Activated CD4-positive, alpha-beta T cell treated with anti-CD3 and anti-CD28 coated beads, Interleukin-2, Interleukin-4, amounts not matched to agents 100 ng/mL and 50 ng/mL, durations not matched to agents 16 hours and 8 hours (primary cell): Measurements from ENCODE around the gene CD8A.
A peak's percentile ranks its signal among the peaks of the same experiment; 100 is the strongest.
"Not testable (repeated sequence)": the region's sequence is repeated elsewhere in the genome, so short reads cannot be mapped to it uniquely, and the experiment has no call there.

Source experiments
- DNase-seq: peaks from one replicate; pipeline ENCODE4 v3.0.0-alpha.2; 2020; ENCODE audit warnings: low spot score

Gene CD8A

DNA sequence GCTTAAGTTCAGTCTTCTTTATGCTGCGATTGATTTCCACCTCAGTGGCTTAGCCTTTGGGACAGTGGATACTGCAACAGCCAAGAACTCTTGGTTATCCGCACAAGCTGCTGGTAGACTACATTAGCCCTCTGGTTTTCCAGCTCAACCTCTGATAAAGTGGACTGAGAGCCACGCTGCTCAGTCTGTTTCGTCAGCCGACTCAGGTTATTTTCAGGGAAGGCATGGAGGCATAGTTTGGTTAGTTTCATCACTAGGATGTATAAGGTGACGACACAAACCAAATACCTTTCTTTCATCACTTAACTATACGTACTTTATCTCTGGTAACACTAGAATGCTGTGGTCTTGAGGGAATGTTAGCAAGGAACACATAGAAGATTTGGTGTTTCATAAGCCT, 14.2 kb downstream of the CD8A start:
- DNase-seq = no peak

- no peak for DNase-seq
Measured at GRCh38 chr2:86775338-86775737, 15.4 kb downstream of the CD8A start.

DNA sequence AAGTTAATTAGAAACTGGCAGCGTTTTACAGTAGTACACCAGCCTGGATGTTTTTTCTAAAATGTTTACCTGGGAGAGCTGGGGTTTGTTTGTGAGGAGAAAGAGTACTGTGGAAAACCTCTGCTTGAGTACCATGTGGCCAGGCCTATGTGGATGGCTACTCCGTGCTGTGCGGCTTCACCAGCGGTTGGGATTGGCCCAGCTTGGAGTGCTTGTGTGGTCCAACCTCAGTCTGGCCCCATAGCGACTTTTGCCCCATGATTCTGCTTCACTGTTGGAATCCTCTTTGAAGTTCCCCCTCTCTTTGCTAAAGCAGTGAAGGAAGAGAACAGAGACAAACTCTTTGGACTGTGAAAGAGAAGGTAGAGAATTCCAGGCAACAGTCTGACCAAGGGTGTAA, 15.9 kb downstream of the CD8A start:
- DNase-seq = no peak

GRCh38 chr2:86772611-86773010, 18.1 kb downstream of the CD8A start:
- no peak for DNase-seq

- no peak for DNase-seq
Measured at GRCh38 chr2:86770816-86771301, 19.9 kb downstream of the CD8A start.

DNA sequence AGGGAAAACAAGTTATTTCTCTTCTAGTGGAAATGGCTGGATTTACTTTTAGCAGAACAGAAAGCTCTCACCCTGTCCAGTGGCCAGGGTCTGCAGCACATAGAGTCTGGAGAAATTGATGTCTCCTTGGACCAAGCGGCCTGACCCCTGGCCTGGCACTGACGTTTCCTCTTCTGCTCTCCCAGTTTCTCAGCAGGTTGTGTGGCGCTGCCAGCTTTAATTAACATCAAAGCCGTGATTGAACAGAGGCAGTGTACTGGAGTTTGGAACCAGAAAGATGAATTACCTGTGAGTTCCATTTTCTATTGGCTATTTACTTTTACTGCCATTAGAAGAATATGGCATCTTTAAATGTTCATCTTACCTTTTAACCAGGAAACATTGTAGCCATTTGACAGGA, 20.9 kb downstream of the CD8A start:
- no peak for DNase-seq

DNA sequence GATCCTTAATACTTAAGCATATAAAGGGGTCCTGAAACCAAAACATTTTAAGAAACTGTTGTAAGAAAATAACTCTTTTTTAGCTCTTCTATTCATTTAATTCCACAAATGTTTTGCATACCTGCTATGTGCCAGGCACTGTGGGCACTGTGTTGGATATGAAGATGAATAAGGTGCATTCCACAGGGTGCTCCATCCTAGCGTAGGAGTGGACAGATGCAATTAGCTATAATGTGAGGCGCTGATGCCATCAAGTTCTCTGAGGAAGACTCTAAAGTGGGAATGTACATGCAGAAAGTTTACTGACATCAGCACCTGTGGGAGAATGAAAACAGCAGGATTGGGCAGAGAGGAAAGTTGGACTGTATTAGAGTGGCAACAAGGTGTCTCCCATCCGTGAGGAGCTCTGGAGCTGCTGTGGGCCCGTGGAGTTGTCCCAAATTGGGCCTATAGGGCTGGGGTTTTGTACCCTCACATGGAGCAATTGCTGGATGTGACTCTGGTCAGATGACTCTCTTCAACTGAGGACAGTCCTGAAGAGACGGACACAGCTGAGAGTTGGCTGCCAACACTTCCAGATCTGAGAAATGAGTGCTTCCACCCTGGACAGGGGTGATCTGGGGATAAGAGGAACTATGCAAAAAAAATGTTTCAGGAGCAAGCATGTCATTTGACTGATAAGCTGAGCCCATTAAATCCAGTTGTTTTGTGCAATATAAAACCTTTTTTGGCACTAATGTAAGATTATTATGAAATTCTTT, 22.3 kb downstream of the CD8A start:
- no peak for DNase-seq

- no peak for DNase-seq
Measured at GRCh38 chr2:86765310-86765695, 25.4 kb downstream of the CD8A start.

DNA sequence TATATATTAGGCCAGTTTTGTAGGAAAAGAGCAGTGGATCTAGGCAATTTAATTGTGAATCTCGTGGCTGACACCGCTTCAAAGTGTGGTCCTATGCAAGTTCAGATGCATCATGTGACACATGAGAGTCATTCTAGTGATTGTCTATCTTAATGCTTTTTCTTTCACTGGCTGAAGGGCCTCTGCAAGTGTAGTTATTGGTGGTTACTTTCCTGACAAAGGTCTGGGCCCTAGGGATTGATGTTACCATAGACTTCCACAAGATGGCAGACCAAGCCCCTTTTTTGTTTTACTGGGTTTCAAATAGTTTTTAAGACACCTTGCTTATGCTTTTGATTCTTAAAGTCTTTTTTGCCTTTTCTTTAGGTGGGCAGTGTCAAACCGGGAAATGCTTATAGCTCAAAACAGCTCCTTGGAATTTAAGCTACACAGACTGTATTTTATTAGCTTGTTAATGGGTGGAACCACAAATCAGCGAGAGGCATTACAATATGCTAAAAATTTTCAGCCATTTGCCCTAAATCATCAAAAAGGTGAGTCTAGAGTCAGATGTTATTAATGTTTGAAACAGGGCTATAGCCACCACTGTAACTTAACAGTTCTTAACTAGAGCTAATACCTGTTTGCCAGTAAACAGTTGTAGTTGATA, 25.9 kb downstream of the CD8A start:
- peak; percentile 51 for DNase-seq

DNA sequence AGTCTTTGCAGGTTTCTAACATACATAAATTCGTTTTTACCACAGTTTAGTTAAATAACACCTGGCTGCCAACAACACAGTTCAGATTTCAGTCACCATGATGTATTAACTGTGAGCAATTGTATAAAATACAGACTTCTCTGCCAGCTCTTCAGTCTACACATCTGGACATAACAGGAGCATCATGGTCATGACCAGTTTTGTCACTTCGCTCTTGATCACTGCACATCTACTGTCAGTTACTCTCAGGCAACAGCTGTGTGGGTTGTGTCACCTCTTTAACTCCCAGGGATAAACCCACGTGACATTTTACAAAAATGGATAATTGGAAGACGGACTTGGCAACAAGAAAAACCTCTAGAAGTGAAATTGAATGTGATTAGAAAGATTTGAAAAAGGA, 30.3 kb downstream of the CD8A start:
- DNase-seq = no peak

DNA sequence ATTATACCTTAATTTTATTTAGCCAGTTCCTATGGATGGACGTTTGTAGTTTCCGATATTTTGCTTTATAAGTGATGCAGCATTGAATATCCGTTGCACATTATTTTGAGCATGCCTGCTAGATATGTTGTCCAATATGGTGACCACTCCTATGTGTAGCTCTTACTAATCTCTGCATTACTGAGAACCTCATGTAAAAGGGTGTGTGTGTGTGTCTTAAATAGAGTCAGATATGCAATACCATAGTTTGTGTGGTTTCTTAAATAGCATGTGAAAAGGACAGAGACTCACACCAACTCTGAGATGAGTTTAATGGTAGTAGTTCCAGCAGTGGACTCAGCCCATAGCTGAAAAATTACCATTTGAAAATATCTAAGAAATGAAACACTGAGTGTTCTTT, 32.3 kb downstream of the CD8A start:
- DNase-seq = no peak

DNA sequence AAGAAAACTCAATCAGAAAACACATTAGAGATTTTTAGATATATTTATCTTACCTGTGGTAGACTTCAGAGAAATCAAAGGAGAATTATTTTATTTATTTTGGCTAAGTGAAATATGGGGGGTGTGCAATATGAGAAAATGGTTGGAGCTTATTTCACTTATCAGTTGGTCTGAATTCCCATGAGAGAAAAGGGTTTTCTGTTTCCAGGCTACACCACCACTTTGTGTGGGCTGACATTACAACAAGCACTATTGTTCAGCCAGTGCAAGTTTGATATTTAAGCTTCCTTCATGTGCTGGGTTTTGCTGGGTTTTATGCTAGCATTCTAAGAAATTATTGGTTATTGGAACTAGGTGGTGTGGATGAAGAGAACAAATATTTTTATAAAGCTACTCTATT, 37.1 kb downstream of the CD8A start:
- DNase-seq = no peak

- no peak for DNase-seq
Measured at GRCh38 chr2:86752934-86753333, 37.8 kb downstream of the CD8A start.

DNA sequence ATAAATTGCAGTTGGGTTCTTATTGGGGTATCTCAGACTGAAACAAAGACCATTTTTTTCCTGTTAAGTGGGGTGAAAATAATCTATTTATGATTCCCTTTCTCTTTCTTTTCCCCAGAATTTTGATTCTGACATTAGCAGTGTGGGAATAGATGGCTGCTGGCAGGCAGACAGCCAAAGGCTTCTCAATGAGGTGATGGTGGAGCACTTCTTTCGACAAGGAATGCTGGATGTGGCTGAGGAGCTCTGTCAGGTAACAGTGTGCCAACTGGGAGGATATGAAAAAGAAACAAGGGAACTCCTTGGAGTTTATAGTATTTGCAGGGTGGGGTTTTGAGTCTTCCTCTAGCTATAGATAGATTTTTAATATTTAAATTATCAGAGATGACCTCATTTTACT, 38.9 kb downstream of the CD8A start:
- no peak for DNase-seq

GRCh38 chr2:86750240-86750839, 40.4 kb downstream of the CD8A start:
- DNase-seq = no peak

DNA sequence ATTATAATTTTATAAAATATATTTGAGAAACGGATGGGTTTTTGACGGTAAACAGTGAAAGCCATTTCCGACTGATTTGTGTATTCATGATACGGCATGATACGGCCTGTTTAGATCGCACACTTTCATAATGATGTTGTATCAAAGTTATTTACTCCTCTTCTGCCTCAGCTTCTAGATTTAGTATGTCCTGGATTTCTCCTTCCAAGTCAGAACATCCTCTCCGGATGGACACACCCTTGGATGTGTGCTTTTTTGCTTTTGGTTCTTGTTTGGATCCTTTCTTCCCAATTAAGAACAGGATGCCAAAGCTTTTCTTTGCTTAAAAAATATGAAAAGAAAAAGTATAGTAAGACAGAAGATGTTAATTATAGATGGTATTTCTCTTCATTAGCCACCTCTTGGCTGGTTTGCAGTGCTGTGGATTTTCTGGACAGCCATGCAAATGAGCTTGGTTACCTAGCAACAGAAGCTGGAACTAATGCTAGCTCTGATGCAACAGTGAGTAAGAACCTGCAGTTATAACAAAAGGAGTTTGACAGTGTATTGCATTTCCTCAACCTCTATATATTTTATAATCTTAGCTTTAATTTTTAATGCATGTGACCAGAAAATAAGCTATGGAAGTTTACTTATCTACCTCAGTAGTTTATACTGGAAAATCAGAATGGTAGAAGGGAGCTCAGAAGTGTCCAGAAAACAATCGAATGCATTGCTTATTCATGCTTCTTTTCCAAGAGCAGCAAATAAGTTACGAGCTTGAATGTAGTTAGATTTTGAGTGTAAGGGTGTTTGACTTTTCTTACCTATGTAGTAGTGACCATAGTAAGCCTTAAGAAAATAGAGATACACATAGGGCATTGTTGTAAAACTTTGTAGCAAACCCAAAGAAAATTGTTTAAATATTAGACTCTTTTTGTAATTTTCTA, 42.7 kb downstream of the CD8A start:
- DNase-seq = peak; percentile 29

DNA sequence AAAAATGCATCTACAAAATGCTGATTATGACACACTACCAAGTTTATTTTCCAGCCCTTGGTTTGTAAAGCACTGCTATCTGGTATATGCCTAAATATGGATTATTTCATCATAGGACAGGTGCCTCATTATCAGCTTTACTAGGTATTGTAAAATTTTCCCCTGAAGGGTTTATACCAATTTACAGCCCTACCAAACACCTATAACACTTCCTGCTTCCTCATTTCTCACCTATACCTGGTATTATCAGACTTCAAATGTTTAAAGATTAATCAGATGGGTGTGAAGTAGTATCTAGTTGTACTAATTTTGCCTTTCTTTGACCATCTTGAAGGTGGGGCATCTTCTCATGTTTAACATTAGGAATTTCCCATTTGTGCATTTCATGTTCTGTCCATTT, 43.8 kb downstream of the CD8A start:
- no peak for DNase-seq

DNA sequence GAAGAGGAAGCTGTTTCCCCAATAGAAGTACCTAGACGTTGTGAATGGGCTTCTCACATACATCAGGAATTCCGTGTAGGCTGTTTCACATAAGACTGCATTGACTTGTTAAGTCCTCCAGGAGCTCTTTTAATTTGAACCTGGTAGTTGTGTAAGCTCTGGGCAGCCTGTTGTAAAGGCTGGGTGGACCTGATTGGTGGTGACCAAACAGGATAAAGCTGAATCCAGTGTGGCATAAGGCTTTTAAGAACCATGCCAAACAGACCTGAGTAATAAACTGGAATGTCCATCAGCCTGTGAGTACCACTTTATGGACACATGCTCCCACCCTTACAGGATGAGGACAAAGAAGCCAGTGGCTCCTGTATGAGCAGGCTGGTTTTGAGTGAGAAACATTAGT, 46.6 kb downstream of the CD8A start:
- DNase-seq = no peak

DNA sequence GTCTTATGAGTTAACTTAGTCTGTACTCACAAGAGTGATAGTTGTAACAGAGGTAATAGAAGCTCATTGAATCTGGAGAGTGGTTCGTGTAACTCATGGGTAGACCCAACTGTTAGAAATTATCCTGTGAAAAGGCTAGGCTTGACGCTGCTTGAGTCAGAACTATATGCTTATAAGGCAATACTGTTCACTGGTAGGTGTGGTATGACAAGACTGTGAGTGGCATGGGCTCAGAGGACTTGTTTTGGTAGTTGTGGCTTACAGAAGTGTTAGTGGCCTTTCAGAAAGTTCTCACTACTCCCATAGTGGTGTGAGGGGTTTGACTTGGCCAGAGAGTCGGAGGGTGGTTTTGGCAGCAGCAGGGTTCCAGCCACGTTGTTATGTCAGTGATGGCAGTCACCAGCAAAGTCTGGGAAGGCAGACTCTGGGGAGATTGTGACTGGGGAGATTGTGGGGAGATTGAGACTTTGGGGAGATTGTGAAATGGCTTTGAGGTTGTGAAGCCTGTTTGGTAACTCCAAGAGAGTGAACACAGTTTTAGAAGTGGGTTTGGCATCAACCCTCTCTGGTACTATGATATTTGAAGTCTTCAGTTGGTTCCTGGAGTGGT, 48.7 kb downstream of the CD8A start:
- DNase-seq = not testable (repeated sequence)

- not testable (repeated sequence) for DNase-seq
Measured at GRCh38 chr2:86739889-86740288, 50.8 kb downstream of the CD8A start.

DNA sequence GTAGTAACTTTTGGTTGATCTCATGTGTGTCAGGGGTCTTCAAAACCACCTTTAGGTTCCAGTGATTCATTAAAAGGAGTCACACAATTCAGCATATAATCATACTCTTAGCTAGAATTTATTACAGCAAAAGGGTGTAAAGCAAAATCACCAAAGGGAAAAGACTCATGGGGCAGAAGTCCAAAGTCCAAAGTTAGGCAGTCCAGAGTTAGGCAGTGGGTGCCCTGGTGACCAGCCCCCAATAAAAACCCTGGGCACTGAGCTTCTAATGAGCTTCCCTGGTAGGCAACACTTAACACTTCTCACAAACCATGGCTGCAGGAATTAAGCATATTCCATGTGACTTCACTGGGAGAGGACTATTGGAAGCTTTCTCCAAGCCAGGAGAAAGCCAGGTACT, 51.2 kb downstream of the CD8A start:
- DNase-seq = not testable (repeated sequence)

DNA sequence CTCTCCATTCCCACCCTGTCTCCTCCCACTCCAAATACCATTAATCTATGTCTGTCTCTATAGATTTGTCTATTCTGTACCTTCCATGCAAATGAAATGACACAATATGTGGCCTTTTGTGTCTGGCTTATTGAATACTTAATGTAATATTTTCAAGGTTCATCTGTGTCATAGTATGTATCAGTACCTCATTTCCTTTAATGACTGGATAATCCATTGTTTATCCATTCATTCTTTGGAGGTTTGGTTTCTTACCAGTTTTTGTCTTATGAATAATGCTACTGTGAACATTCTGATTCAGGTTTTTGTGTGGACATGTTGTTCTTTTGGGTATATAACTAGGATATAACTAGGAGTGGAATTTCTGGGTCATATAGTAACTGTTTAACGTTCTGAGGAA, 55.8 kb downstream of the CD8A start:
- not testable (repeated sequence) for DNase-seq
